HG02943 (cell line): ENCODE data around the gene CNKSR3.

Experiments
- ATAC-seq: cut with Tn5 transposase; IDR thresholded peaks from one replicate; pipeline ENCODE4 v1.9.1; 2021; ENCODE audit warnings: mild to moderate bottlenecking, low read depth, moderate library complexity; ENCODE audit not compliant: unreplicated experiment

The CNKSR3 gene

DNA sequence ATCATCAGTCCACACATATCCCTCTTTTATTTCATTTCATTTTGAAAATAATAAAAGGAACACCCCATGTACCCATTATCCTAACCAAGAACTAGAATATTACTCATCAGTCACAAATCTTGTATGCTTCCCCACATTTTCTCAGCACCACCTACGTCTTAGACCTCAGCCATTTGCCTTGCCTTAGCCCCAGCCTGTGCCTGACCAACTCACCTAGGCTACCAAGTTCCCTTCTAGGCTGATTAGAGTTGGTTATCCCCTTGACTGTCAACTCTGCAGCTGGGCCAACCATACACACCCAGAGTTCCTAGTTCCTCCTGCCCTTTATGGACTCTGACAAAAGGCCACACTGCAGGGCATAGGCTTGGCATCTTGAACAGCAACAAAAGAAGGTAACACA is 120.5 kb downstream of the CNKSR3 start:
- ATAC-seq: no peak

DNA sequence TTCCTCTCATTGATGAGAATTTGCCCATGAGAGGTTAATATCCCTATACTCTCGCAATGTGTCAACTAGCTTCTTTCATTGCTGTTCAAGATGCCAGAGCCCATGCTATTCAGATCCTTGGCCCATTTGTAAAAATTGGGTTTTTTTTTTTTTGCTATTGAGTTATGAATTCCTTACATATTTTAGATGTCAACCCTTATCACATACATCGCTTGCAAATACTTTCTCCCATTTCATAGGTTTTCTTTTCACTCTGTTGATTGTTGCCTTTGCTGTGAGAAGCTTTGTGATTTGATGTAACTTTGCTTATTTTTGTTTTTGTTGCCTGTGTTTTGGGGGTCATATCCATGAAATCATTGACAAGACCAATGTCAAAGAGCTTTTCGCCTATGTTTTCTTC is 121.7 kb downstream of the CNKSR3 start:
- no peak for ATAC-seq

DNA sequence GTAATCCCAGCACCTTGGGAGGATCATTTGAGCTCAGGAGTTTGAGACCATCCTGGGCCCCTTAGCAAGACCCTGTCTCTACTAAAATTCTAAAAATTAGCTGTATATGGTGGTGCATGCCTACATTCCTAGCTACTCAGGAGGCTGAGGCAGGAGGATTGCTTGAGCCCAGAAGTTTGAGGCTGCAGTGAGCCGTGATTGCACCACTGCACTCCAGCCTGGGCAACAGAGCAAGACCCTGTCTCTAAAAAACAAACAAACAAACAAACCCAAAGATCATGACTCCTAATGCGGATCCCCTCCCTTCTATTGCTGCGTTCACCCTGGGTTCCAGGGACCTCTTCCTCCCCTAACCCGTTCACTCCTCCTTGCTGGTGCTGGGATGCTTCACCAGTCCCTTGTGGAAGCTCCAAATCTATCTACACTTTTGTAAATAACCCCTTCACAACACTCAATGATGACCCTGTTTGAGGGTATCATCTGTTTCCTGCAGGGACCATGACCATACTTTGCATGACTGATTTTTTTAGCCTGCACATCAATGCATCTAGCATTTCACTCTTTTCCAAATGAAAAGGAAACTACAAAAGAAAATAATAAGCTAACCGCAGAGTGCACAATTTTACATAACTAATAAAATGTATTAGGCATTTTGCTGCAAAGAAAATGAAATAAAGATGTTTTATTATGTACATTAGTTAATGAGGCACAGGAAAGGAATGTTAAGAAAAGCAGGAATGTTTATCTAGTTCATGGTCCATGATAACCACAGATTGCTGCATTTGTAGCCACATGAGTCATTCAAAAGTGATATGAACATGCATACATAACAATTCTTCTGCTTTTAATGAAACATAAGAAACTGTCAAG is 123.4 kb downstream of the CNKSR3 start:
- ATAC-seq: no peak

- no peak for ATAC-seq
Observed at GRCh38 chr6:154384191-154384590, 126.3 kb downstream of the CNKSR3 start.

DNA sequence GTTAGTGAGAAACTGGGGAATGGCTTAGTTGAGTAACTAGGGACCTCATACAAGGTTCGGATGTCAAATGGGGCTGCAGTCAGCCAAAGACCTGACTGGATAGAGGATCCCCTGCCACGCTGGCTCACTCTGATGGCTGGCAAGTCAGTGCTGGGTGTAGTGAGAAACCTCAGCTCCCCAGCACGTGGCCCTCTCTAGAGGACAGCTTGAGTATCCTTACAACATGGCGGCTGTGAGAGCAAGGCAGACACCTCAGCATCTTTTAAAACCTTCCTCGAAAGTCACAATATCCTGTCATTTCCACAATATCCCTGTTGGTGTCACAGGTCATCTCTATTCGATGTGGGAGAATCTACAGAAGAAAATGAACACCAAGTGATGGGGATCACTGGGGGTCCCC is 127.2 kb downstream of the CNKSR3 start:
- ATAC-seq: no peak

GRCh38 chr6:154382740-154383139 is 127.7 kb downstream of the CNKSR3 start:
- ATAC-seq: no peak

- ATAC-seq: no peak
Observed at GRCh38 chr6:154381548-154381947, 128.9 kb downstream of the CNKSR3 start.

DNA sequence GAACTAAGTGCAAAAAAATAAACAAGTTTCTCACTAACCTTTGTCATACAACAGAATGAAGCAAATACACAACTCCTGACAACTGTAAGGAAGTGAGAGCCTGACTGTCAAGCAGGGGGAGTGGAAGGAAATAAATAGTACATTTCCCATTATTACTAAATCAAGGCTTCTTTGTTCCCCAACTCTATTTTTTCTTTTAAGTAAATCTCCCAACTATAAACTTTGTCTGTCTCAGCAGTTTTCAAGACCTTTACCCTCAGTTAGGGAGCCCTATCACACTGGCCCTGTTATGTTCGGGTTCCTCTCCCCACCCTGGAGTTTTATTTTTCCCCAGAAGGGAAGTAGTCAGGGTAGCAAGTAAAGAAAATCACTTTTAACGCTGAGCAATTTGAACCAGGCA is 129.7 kb downstream of the CNKSR3 start:
- no peak for ATAC-seq

DNA sequence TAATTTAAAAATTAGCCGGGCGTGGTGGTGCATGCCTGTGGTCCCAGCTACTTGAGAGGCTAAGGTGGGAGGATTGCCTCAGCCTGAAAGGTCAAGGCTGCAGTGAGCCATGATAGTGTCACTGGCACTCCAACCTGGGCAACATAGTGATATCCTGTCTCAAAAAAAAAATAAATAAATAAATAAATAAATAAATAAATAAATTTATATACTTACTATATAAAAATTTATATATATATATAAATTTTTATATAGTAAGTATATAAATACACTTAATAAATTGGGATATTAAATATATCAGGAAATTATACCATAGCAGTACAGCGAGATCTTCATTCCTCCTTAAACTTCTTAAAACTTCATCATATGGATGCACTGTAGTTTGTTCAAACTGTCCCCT is 130.9 kb downstream of the CNKSR3 start:
- ATAC-seq: no peak

- ATAC-seq: no peak
Observed at GRCh38 chr6:154378518-154378917, 132.0 kb downstream of the CNKSR3 start.

DNA sequence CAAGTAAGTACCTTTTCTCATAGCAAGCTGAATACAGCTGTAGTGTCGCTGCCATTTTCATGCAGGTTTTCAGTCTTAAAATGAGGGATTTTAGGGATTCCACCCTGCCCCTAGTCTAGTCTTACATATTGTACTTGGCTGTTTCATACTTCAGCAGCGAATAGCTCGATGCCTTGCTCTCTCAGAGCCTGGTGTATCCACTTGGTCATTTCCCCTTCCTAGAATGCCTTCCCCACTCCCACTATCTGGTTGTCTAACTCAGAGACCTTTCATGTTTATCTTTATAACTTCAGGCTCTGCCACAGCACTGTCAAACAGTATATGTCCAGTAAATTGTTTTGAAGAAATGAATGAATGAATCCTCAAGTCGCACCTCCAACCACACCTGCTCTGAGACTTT is 132.8 kb downstream of the CNKSR3 start:
- no peak for ATAC-seq

- no peak for ATAC-seq
Observed at GRCh38 chr6:154373971-154374370, 136.5 kb downstream of the CNKSR3 start.

- no peak for ATAC-seq
Observed at GRCh38 chr6:154371281-154371680, 139.2 kb downstream of the CNKSR3 start.

DNA sequence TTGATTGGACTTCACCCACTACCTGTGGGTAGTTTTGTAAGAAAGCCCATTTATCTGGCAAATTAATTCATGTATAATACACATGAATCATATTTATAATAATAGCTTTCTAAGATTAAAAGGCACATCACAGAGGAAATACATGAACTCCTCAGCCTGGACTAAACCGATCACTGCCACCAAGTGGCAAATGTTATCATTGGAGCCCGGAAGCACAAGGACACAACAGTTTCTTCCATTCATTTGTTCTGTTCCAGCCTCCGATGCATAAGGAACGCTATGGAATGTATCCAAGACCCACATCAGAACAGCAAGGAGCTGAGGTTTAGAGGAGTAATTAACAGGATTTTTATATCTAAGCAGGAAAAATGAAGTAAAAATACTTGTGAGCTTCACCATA is 139.9 kb downstream of the CNKSR3 start:
- ATAC-seq: no peak

DNA sequence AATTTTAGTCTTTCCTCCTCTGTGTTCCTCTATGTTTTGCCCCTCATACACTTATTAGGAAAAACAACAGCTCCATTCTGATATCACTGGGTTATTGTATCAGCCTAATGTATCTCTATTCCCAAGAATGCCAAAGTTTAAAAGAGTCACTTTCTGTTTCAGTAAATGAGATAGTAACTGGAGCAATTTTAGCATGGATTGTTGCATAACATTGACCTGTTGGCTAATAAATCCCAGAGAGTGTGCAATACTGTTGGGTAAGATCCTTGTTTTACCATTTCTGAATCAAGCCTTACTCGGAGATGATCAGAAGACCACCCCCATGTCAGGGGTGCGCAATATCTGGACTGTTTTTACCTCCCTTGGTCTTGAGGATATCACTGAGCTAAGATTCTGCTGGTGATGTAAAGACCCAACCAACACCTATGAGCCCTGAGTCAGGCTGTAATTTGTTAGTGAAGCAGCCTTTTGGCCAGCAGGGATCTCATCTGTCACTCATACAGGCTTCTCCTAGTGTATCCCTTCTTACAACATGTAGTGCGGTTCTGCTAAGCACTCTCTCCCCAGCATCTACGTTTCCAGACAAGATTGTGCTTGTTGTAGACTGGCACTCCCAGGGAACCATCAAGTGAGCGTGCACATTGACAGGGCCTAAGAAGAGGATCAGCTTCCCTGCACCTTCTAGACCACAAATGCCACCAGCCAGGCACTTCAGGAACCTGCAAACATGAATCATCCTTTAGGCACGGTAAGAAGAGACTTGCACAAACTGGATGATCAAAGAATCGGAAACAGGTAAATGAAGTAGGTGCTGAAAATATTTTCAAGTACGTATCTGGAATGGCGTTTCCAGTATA is 142.4 kb downstream of the CNKSR3 start:
- no peak for ATAC-seq

- ATAC-seq: no peak
Observed at GRCh38 chr6:154367336-154367735, 143.1 kb downstream of the CNKSR3 start.

DNA sequence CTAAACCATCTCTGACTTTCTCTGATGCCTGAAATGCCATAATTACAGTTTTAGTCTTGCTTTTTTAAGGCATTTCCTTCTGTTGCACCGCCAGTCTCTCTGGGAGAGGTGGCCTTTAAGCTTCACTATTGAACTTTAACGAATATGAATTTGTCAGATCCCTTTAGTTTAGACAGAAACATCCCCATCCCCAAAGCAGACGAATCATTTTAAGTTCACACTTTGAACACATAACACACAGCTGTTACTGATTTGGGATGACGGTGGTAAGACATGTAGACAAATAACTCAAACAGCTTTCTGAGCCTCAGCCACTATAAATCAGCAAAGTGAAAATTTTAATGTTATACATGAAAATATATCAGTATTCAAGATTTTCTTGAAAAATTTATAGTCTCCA is 146.7 kb downstream of the CNKSR3 start:
- no peak for ATAC-seq

- no peak for ATAC-seq
Observed at GRCh38 chr6:154361476-154361875, 149.0 kb downstream of the CNKSR3 start.

- ATAC-seq: no peak
Observed at GRCh38 chr6:154360476-154360875, 150.0 kb downstream of the CNKSR3 start.

DNA sequence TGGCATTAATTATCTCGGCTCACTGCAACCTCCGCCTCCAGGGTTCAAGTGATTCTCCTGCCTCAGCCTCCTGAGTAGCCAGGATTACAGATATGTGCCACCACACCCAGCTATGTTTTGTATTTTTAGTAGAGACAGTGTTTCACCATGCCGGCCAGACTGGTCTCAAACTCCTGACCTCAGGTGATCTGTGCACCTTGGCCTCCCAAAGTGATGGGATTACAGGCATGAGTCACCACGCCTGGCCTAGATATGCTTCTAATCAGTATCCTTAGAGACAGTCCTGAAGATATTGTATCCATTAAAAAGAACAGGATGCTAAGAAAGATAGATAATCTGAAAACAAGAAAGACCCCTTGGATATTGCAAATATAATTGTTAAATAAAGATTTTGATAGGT is 150.8 kb downstream of the CNKSR3 start:
- no peak for ATAC-seq

DNA sequence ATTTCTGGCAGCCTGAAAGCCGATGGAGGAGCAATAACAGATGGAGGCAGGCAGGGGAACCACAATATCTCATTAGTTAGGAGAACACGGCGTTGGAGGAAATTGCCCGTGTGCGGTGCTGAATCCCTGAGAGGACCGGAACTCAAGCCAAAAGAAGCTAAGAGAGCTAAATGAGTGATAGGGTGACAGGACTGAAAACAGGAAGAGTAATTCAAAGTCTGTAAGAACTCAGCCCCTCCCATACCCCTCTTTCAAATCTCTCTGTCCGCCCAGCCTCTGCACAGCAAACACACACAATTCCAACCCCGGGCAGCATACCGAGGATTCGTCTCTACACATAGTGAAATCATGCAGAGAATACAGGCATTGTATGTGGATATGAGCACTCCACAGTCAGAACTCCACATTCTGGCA is 151.3 kb downstream of the CNKSR3 start:
- ATAC-seq: no peak
